Esophagus squamous epithelium (tissue), 4 donors: Measurements from ENCODE around the gene NIPBL.

Experiments used
- CTCF ChIP-seq, 6 experiments: fragments of 450-650 bp in 4 of 6; fragments of 200-600 bp in 2 of 6; sonication (generic) in 2 of 6; IDR thresholded peaks; one replicate each; pipeline ENCODE4 v1.5.1; 2016 to 2019; ENCODE audit warnings: antibody characterized with exemption in 6 of 6, mild to moderate bottlenecking in 4 of 6, moderate library complexity in 4 of 6
- POLR2A ChIP-seq, 4 donors: fragments of 450-650 bp; IDR thresholded peaks; one replicate each; pipeline ENCODE4 v1.6.1; 2017; ENCODE audit warnings: antibody characterized with exemption in 4 of 4, mild to moderate bottlenecking in 4 of 4, moderate library complexity in 3 of 4

GRCh38 chr5:36855141-36855495, 21.5 kb upstream of the NIPBL start:
- TF ChIP-seq CTCF (IDR thresholded peaks at IDR 0.05) (no peak), POLR2A (IDR thresholded peaks at IDR 0.05) (no peak)
